A549 (cell line): ENCODE results near the gene PSME3IP1. TPM values are rescaled to one million over a fixed set of nuclear protein-coding genes. Genes with fewer than 3 reads are reported as not detected.
A peak's percentile ranks its signal among the peaks of the same experiment; 100 is the strongest.

Experiments
- ATAC-seq, 2 experiments: fragments of 200-7000 bp in 1 of 2; fragments of >200 bp in 1 of 2; cut with Nextera tagmentation in 1 of 2; cut with Tn5 transposase in 1 of 2; 3 replicates each; pipeline versions ENCODE4 v1.8.0 to v1.9.1; 2018 to 2020; ENCODE audit warnings: mild to moderate bottlenecking in 1 of 2, moderate library complexity in 1 of 2
- CTCF ChIA-PET: fragments of 300-600 bp; sonication (Branson Sonifier 250); formaldehyde crosslinking; extraction: SDS; loops from one replicate; lab custom pipeline; 2021; ENCODE audit warnings: antibody characterized with exemption, inconsistent platforms; lab: Yijun Ruan, JAX
- POLR2A ChIA-PET: fragments of 350-600 bp; formaldehyde crosslinking; extraction: SDS; loops from one replicate; lab custom pipeline; 2021; ENCODE audit warnings: antibody characterized with exemption, inconsistent platforms; lab: Yijun Ruan, JAX
- DNase-seq, 2 experiments: peaks; one replicate each; pipeline versions ENCODE4 v3.0.0 to v3.0.0-alpha.2; 2011 to 2016; ENCODE audit warnings: low read depth in 1 of 2, low spot score in 1 of 2
- FAIRE-seq: peaks from 2 replicates; lab custom pipeline; 2011; peaks lifted over from hg19 to GRCh38; lab: Jason Lieb, UNC
- H3K27ac ChIP-seq, 2 experiments: fragments of >200 bp; sonication (Bioruptor Twin); formaldehyde crosslinking; 3 replicates each; pipeline ENCODE4 v1.5.1; 2016 to 2017
- H3K4me1 ChIP-seq: fragments of >200 bp; sonication (Bioruptor Twin); formaldehyde crosslinking; 3 replicates; pipeline ENCODE4 v1.6.1; 2016
- H3K4me2 ChIP-seq: fragments of >200 bp; sonication (Bioruptor Twin); formaldehyde crosslinking; 3 replicates; pipeline ENCODE4 v1.6.1; 2016
- H3K4me3 ChIP-seq: fragments of >200 bp; sonication (Bioruptor Twin); formaldehyde crosslinking; 3 replicates; pipeline ENCODE4 v1.5.1; 2016
- H3K9me3 ChIP-seq: fragments of >200 bp; sonication (Bioruptor Twin); formaldehyde crosslinking; 3 replicates; pipeline ENCODE4 v1.6.1; 2016
- CBX2 ChIP-seq: fragments of 200-600 bp; sonication (generic); IDR thresholded peaks from 2 replicates; pipeline ENCODE4 v1.6.1; 2016; ENCODE audit warnings: low read depth, mild to moderate bottlenecking, borderline replicate concordance
- FOSB ChIP-seq: fragments of 250-450 bp; sonication (Bioruptor Pico); IDR thresholded peaks from 2 replicates; pipeline ENCODE4 v1.5.0; 2020; ENCODE audit warnings: mild to moderate bottlenecking, moderate library complexity
- FOXS1 ChIP-seq: fragments of 250-450 bp; sonication (Bioruptor Pico); IDR thresholded peaks from 2 replicates; pipeline ENCODE4 v1.5.0; 2020; ENCODE audit warnings: mild to moderate bottlenecking, moderate library complexity
- GATA3 ChIP-seq: IDR thresholded peaks from 2 replicates; pipeline ENCODE4 v1.6.1; 2012; ENCODE audit warnings: borderline replicate concordance
- HOXB5 ChIP-seq: fragments of 250-450 bp; sonication (Bioruptor Pico); IDR thresholded peaks from 2 replicates; pipeline ENCODE4 v1.5.0; 2020; ENCODE audit warnings: mild to moderate bottlenecking, moderate library complexity
- JUN ChIP-seq, 2 experiments: fragments of >200 bp; sonication (Bioruptor Twin); formaldehyde crosslinking; IDR thresholded peaks; 2 replicates in 1 of 2; 3 replicates in 1 of 2; pipeline ENCODE4 v1.6.1; 2016 to 2017
- KDM1A ChIP-seq: fragments of 200-600 bp; sonication (generic); IDR thresholded peaks from 2 replicates; pipeline ENCODE4 v1.6.1; 2016; ENCODE audit warnings: low read depth, mild to moderate bottlenecking
- KDM5A ChIP-seq: fragments of 200-600 bp; sonication (generic); IDR thresholded peaks from 2 replicates; pipeline ENCODE4 v1.6.1; 2016; ENCODE audit warnings: antibody characterized with exemption, mild to moderate bottlenecking
- MAFK ChIP-seq: fragments of 450-650 bp; IDR thresholded peaks from 2 replicates; pipeline ENCODE4 v1.6.1; 2014; ENCODE audit not compliant: partially characterized antibody
- MAZ ChIP-seq: fragments of 150-350 bp; IDR thresholded peaks from 2 replicates; pipeline ENCODE4 v1.6.1; 2014; ENCODE audit warnings: antibody characterized with exemption, low read depth, low read length, borderline replicate concordance
- NFE2L2 ChIP-seq: fragments of 150-350 bp; conservative IDR thresholded peaks from 2 replicates; pipeline ENCODE4 v1.6.1; 2014; ENCODE audit warnings: low read length
- PHF8 ChIP-seq: fragments of 200-600 bp; sonication (generic); IDR thresholded peaks from 2 replicates; pipeline ENCODE4 v1.6.1; 2016; ENCODE audit warnings: low read depth, mild to moderate bottlenecking, antibody characterized with exemption, moderate library complexity, borderline replicate concordance
- POLR2A ChIP-seq: IDR thresholded peaks from 2 replicates; pipeline ENCODE4 v1.6.1; 2012; ENCODE audit warnings: mild to moderate bottlenecking, low read length
- RFX5 ChIP-seq: fragments of 450-650 bp; IDR thresholded peaks from 2 replicates; pipeline ENCODE4 v1.7.1; 2014; ENCODE audit warnings: antibody characterized with exemption, mild to moderate bottlenecking, moderate library complexity
- SMC3 ChIP-seq: fragments of >200 bp; sonication (Bioruptor Twin); formaldehyde crosslinking; IDR thresholded peaks from 3 replicates; pipeline ENCODE4 v1.6.1; 2018; ENCODE audit warnings: inconsistent platforms
- SREBF2 ChIP-seq: fragments of 450-650 bp; IDR thresholded peaks from 2 replicates; pipeline ENCODE4 v1.6.1; 2014; ENCODE audit warnings: mild to moderate bottlenecking, moderate library complexity
- TFCP2L1 ChIP-seq: fragments of 250-450 bp; sonication (Bioruptor Pico); IDR thresholded peaks from 2 replicates; pipeline ENCODE4 v1.5.0; 2021; ENCODE audit warnings: mild to moderate bottlenecking
- ZC3H11A ChIP-seq: fragments of 450-650 bp; IDR thresholded peaks from 2 replicates; pipeline ENCODE4 v1.6.1; 2014; ENCODE audit warnings: antibody characterized with exemption, mild to moderate bottlenecking
- ZNF302 ChIP-seq: fragments of 250-450 bp; sonication (Bioruptor Pico); IDR thresholded peaks from 2 replicates; pipeline ENCODE4 v1.9.0; 2021; ENCODE audit warnings: inconsistent platforms, mild to moderate bottlenecking, moderate library complexity
- WGBS: methylation state at CpG from one replicate; pipeline ENCODE4 v1.1.6; 2017; ENCODE audit errors: missing lambda C conversion rate; 5-methylcytosine and 5-hydroxymethylcytosine counted together
- polyA minus RNA-seq: library from RNA; depleted of rRNA, polyadenylated mRNA; stranded (reverse); fragments of >200 nt; gene quantifications from 2 replicates; pipeline ENCODE4 v1.2.3, GENCODE V29; 2011; rRNA and poly(A)+ RNA removed
- polyA plus RNA-seq, 4 experiments: library from polyadenylated mRNA; depleted of rRNA in 3 of 4; stranded (reverse); fragments of >200 nt; fragmentation: RNase III in 1 of 4; extraction: RNeasy Plus Mini Kit Qiagen cat#74134 plus additional on column Dnase treatment in 1 of 4; gene quantifications; 2 replicates in 3 of 4; 3 replicates in 1 of 4; pipeline ENCODE4 v1.2.3, GENCODE V29; 2011 to 2017
- TF ChIP-seq, protein P1 (sequence below): fragments of 450-650 bp; IDR thresholded peaks from 2 replicates; pipeline ENCODE4 v1.6.1; 2014; ENCODE audit warnings: antibody characterized with exemption
- TF ChIP-seq, protein P2 (sequence below): fragments of >200 bp; sonication (Bioruptor Twin); formaldehyde crosslinking; IDR thresholded peaks from 3 replicates; pipeline ENCODE4 v1.6.1; 2016
- TF ChIP-seq, protein P3 (sequence below): IDR thresholded peaks from 2 replicates; pipeline ENCODE4 v1.6.1; 2012

The PSME3IP1 gene, protein sequence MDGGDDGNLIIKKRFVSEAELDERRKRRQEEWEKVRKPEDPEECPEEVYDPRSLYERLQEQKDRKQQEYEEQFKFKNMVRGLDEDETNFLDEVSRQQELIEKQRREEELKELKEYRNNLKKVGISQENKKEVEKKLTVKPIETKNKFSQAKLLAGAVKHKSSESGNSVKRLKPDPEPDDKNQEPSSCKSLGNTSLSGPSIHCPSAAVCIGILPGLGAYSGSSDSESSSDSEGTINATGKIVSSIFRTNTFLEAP
- 128 and 155 TPM in 2 replicates for polyA plus RNA-seq (2011; rRNA removed)
- 97.2 and 103 TPM in 2 replicates for polyA plus RNA-seq (2012; cell fraction: cytosol; rRNA removed)
- 192 and 222 TPM in 2 replicates for polyA plus RNA-seq (2012; cell fraction: nucleus; rRNA removed)
- 157 to 159 TPM (median 158 TPM) in 3 replicates for polyA plus RNA-seq (2017; fragmentation: RNase III; extraction: RNeasy Plus Mini Kit Qiagen cat#74134 plus additional on column Dnase treatment)
- polyA minus RNA-seq: 98.7 and 122 TPM in 2 replicates

DNA sequence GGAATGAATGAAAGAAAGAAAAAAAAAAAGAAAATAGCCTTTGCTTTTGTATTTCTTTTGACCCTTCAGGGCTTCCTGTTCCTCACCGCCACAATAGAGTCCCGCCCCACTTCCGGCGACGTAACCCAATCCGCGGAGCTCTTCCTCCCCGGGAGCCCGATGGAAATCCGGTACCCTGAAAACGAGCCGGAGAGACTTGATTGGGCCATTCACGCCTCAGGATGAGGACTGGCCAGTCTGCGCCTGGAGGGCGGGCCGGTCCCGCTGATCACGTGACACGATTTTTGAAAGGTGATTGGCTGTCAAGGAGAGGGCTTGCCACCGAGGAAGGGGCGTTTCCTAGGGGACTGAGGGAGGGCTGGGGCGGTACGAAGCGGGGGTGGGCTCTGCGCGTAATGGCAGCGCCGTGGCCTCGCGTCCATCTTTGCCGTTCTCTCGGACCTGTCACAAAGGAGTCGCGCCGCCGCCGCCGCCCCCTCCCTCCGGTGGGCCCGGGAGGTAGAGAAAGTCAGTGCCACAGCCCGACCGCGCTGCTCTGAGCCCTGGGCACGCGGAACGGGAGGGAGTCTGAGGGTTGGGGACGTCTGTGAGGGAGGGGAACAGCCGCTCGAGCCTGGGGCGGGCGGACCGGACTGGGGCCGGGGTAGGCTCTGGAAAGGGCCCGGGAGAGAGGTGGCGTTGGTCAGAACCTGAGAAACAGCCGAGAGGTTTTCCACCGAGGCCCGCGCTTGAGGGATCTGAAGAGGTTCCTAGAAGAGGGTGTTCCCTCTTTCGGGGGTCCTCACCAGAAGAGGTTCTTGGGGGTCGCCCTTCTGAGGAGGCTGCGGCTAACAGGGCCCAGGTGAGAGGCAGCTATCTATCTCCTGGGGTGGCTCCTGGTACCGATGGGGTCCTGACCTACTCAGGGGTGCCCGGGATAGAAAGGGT, at the start of gene PSME3IP1, which contains the start of gene RSPRY1:
Gene PSME3IP1 (minus strand): TSS at position 95 of the 927 bp plus-strand sequence. CDS start 12,185 bp downstream, outside the sequence.
Gene RSPRY1 (plus strand): TSS at position 385 of the 927 bp plus-strand sequence. CDS start 18,330 bp downstream, outside the sequence.
- ChIA-PET CTCF (interaction anchor here (0.7 to 2.1 kb wide), 11 partner anchors 11 to 250 kb away, joined by 3 to 6 read pairs (median 3); partner anchors contain the start of gene ARL2BP), POLR2A (interaction anchor here (0.6 to 1.5 kb wide), 12 partner anchors 9 to 261 kb away, joined by 3 to 13 read pairs (median 3); partner anchors contain the start of genes ARL2BP, CIAPIN1, COQ9 and CPNE2)
- H3K4me3 ChIP-seq: peak within 1 kb of the TSS; percentile 88
- peak; percentile 67 for FAIRE-seq
- peak within 1 kb of the TSS; percentile 95 for H3K4me2 ChIP-seq
- 1% methylated on average over 54 of the region's 64 CpGs for WGBS
- ATAC-seq: peak; percentile 92 to 97
- peak within 1 kb of the TSS; percentile 88 to 99 for H3K27ac ChIP-seq
- peaks cover 24% of the 10 kb centered on the region for H3K4me1 ChIP-seq
- no peaks in the 10 kb centered on the region for H3K9me3 ChIP-seq
- TF ChIP-seq GATA3 (no peak), KDM5A (peak; percentile 48; the same call in 1 of the 2 replicates), HOXB5 (CRISPR knock-in tag) (peak; percentile 80; the same call in 1 of the 2 replicates), JUN (IDR thresholded peaks at IDR 0.05) (peak in 1 of 2 experiments; percentile 63; a peak in 3 of 5 replicates), RFX5 (peak; percentile 54; the same call in 1 of the 2 replicates), PHF8 (peak; percentile 79), POLR2A (peak; percentile 88), ZC3H11A (no peak), CBX2 (no peak), KDM1A (no peak)
- TF ChIP-seq, protein P1, sequence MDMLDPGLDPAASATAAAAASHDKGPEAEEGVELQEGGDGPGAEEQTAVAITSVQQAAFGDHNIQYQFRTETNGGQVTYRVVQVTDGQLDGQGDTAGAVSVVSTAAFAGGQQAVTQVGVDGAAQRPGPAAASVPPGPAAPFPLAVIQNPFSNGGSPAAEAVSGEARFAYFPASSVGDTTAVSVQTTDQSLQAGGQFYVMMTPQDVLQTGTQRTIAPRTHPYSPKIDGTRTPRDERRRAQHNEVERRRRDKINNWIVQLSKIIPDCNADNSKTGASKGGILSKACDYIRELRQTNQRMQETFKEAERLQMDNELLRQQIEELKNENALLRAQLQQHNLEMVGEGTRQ: peak; percentile 98
- TF ChIP-seq, protein P2, sequence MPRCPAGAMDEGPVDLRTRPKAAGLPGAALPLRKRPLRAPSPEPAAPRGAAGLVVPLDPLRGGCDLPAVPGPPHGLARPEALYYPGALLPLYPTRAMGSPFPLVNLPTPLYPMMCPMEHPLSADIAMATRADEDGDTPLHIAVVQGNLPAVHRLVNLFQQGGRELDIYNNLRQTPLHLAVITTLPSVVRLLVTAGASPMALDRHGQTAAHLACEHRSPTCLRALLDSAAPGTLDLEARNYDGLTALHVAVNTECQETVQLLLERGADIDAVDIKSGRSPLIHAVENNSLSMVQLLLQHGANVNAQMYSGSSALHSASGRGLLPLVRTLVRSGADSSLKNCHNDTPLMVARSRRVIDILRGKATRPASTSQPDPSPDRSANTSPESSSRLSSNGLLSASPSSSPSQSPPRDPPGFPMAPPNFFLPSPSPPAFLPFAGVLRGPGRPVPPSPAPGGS: 0 out of 3 replicates have a peak, but pooled peaks have one; percentile 30
- TF ChIP-seq, protein P3, sequence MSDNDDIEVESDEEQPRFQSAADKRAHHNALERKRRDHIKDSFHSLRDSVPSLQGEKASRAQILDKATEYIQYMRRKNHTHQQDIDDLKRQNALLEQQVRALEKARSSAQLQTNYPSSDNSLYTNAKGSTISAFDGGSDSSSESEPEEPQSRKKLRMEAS: 0 out of 2 replicates have a peak, but pooled peaks have one; percentile 32
- DNase-seq: peak; percentile 100

DNA sequence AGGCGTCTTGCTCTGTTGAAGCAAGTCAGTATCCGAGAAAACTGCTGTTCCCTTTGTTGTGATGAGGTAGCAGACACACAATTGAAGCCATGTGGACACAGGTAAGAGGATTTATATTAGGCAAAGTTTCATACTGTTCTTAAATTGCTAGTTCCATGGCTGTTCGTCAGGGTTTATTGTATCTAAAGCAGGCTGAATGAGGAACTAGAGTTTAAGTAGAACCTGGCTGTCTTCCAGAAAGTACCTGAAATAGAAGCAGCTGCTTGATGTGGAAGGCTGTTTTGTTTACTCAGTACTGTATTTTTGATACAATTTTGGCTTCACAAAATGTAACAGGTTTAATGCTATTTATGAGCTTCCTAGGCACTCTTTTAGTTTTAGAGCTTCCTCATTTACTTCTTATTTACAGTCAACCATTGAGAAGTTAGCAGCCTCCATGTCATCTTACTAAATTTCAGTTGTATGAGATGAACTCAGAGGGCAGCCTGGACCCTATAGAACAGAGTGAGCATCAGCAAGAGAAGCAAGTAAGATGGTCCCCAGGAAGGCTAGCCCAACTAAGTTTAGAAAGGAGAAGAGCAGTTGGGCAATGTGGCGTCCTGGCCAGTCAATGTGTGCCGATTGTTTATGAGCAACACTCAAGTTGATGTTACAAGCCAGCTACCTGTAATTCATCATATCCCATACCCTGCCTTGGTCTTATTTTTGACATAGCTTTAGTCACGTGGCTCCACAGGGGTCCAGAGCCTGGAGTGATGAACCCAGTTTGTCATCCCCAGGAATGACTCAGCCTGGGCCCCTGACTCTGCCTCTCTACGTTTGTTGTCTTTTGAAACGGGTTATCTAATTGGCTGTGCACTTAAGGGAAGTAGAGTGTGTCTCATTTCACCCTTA, 49.5 kb upstream of the PSME3IP1 start:
- no peak for DNase-seq
- H3K4me2 ChIP-seq: no peak overlapping the region
- no peak overlapping the region for H3K4me3 ChIP-seq
- no peak for TF ChIP-seq NFE2L2
- TF ChIP-seq FOSB (CRISPR knock-in tag): no peak
- no peak for TF ChIP-seq SREBF2
- no peak for TF ChIP-seq FOXS1 (CRISPR knock-in tag)
- TF ChIP-seq MAFK: no peak
- no peak for TF ChIP-seq MAZ
- TF ChIP-seq, protein P1: no peak
- no peak for TF ChIP-seq ZNF302 (CRISPR knock-in tag)
- no peak for TF ChIP-seq SMC3
- TF ChIP-seq TFCP2L1 (CRISPR knock-in tag): no peak
- TF ChIP-seq, all 56 proteins: peak for 0
- 75% methylated on average over 8 of the region's 8 CpGs for WGBS
- ChIA-PET CTCF (interaction anchor here (0.6 to 1.1 kb wide), 3 partner anchors 13 to 69 kb away, joined by 3 read pairs; no protein-coding TSS in a partner anchor), POLR2A (interaction anchor here (1.6 kb wide), 1 partner anchor 10 kb away, joined by 4 read pairs; the partner anchor contains the start of gene ARL2BP)
- no peaks in the 10 kb centered on the region for H3K4me1 ChIP-seq
- ATAC-seq (no peak), FAIRE-seq (no peak)
- H3K9me3 ChIP-seq: no peaks in the 10 kb centered on the region
- no peak overlapping the region for H3K27ac ChIP-seq
